SK-N-SH (cell line): ENCODE results near the gene TFG.

ENCODE experiments used
- CTCF ChIP-seq: fragments of 200-600 bp; sonication (generic); IDR thresholded peaks from 2 replicates; pipeline ENCODE4 v1.6.1; 2017; ENCODE audit warnings: antibody characterized with exemption, mild to moderate bottlenecking, moderate library complexity
- EP300 ChIP-seq, 2 experiments: IDR thresholded peaks; 2 replicates each; pipeline versions ENCODE4 v1.4.0 to v1.6.1; 2012; ENCODE audit warnings: borderline replicate concordance in 1 of 2, low read depth in 1 of 2, low read length in 1 of 2
- IRF3 ChIP-seq: fragments of 150-350 bp; IDR thresholded peaks from 2 replicates; pipeline ENCODE4 v1.6.1; 2016; ENCODE audit warnings: mild to moderate bottlenecking, low read depth, low read length
- MXI1 ChIP-seq: IDR thresholded peaks from 2 replicates; pipeline ENCODE4 v1.6.1; 2012; ENCODE audit warnings: mild to moderate bottlenecking, low read depth, low read length, improper control_type of control experiment
- POLR2AphosphoS5 ChIP-seq: IDR thresholded peaks from 2 replicates; pipeline ENCODE4 v1.6.1; 2012; ENCODE audit warnings: low read depth, low read length
- TEAD4 ChIP-seq: IDR thresholded peaks from 2 replicates; pipeline ENCODE4 v1.4.0; 2012; ENCODE audit warnings: mild to moderate bottlenecking, borderline replicate concordance; ENCODE audit not compliant: insufficient read depth

GRCh38 chr3:100775226-100775625, 65.9 kb downstream of the TFG start:
- TF ChIP-seq IRF3 (no peak), CTCF (no peak), TEAD4 (no peak), MXI1 (no peak), POLR2AphosphoS5 (no peak), EP300 (IDR thresholded peaks at IDR 0.05; ENCODE audit: borderline replicate concordance in 1 of 2, low read depth in 1 of 2, low read length in 1 of 2) (no peak)
